Lower leg skin (tissue), 3 donors: ENCODE measurements around the gene LDLRAD3.

Experiments
- POLR2A ChIP-seq, 2 donors: fragments of 450-650 bp; IDR thresholded peaks; one replicate each; pipeline ENCODE4 v1.6.1; 2016 to 2017; ENCODE audit warnings: antibody characterized with exemption in 2 of 2, mild to moderate bottlenecking in 1 of 2, moderate library complexity in 1 of 2
- TF ChIP-seq, protein P1 (sequence below), 3 donors: fragments of 450-650 bp; IDR thresholded peaks; one replicate each; pipeline ENCODE4 v1.5.1; 2016; ENCODE audit warnings: antibody characterized with exemption in 3 of 3, mild to moderate bottlenecking in 3 of 3, moderate library complexity in 2 of 3

DNA sequence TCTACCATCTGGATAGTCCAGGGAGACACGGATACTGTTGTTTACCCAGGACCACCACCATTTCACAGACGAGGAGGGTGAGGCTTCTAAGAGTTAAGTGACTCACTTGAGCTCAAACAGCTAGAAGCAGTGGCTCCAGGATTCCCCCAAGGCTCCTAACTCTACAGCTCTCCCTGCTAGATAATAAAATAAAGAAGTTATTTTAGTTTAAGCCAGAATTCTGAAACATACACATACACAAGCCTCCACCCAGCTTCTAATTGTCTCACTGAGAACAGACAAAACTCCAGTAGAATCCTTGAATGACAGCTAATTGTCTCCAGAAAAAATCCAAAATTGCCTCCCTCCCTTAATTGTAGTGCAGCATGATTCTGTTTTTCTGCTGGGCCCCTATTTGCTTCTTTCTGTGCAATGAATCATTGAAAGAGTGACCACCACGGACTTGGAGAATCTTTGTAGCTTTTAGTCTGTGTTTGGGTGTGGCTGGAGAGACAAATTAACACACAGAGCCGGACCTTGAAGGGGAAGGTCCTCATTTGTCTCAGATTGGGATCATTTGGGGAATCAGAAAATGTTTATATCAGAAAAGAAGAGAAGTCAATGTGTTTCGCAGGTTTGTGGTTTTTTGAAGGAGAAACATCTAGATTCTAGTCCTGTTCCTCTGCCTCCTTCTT lies 280.5 kb downstream of the LDLRAD3 start:
- TF ChIP-seq, protein P1, sequence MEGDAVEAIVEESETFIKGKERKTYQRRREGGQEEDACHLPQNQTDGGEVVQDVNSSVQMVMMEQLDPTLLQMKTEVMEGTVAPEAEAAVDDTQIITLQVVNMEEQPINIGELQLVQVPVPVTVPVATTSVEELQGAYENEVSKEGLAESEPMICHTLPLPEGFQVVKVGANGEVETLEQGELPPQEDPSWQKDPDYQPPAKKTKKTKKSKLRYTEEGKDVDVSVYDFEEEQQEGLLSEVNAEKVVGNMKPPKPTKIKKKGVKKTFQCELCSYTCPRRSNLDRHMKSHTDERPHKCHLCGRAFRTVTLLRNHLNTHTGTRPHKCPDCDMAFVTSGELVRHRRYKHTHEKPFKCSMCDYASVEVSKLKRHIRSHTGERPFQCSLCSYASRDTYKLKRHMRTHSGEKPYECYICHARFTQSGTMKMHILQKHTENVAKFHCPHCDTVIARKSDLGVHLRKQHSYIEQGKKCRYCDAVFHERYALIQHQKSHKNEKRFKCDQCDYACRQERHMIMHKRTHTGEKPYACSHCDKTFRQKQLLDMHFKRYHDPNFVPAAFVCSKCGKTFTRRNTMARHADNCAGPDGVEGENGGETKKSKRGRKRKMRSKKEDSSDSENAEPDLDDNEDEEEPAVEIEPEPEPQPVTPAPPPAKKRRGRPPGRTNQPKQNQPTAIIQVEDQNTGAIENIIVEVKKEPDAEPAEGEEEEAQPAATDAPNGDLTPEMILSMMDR (IDR thresholded peaks at IDR 0.05), result no peak
- TF ChIP-seq POLR2A (IDR thresholded peaks at IDR 0.05), result no peak
